ENCODE data around the gene IFT122.

IFT122 gene

DNA sequence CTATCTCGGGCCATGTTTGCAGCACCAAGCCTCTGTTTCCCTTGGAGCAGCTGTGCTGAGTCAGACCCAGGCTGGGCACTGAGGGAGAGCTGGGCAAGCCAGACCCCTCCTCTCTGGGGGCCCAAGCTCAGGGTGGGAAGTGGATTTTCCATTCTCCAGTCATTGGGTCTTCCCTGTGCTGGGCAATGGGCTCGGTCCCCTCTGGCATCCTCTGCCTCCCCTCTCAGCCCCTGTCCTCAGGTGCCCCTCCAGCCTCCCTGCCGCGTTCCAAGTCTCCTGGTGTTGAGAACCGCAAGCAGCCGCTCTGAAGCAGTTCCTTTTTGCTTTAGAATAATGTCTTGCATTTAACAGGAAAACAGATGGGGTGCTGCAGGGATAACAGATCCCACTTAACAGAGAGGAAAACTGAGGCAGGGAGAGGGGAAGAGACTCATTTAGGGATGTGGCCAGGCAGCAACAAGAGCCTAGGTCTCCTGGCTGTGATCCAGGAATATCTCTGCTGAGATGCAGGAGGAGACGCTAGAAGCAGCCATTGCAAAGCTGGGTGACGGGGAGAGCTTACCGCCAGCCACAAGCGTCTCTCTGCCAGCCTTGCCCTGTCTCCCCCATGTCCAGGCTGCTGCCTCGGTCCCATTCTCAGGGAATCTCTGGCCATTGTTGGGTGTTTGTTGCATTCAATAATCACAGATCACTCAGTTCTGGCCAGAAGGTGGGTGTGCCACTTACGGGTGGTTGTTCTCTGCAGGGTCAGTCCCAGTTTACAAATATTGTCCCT, 89.6 kb downstream of the IFT122 start:
- Histone ChIP-seq H3K27me3 (ENCODE audit: insufficient read depth, low read length) (no peaks in the 10 kb centered on the region), H3K4me3 (ENCODE audit: low read length) (no peak overlapping the region), H2AFZ (ENCODE audit: low read depth, low read length) (no peak overlapping the region), H3K9me3 (ENCODE audit: low read length) (peaks cover 2% of the 10 kb centered on the region), H3K4me1 (ENCODE audit: insufficient read depth, low read length) (peaks cover 13% of the 10 kb centered on the region), H3K36me3 (ENCODE audit: insufficient read depth, low read length) (no peaks in the 10 kb centered on the region)

GRCh38 chr3:129530251-129530791, 90.3 kb downstream of the IFT122 start:
- H3K4me1 ChIP-seq (ENCODE audit: insufficient read depth, low read length), result peaks cover 13% of the 10 kb centered on the region
- no peaks in the 10 kb centered on the region for H3K36me3 ChIP-seq (ENCODE audit: insufficient read depth, low read length)
- no peak overlapping the region for H3K4me3 ChIP-seq (ENCODE audit: low read length)
- H3K9me3 ChIP-seq (ENCODE audit: low read length), result peaks cover 2% of the 10 kb centered on the region
- H2AFZ ChIP-seq (ENCODE audit: low read depth, low read length), result no peak overlapping the region
- H3K27me3 ChIP-seq (ENCODE audit: insufficient read depth, low read length), result no peaks in the 10 kb centered on the region

- H3K27me3 ChIP-seq (ENCODE audit: insufficient read depth, low read length), result no peaks in the 10 kb centered on the region
- no peak overlapping the region for H2AFZ ChIP-seq (ENCODE audit: low read depth, low read length)
- no peaks in the 10 kb centered on the region for H3K36me3 ChIP-seq (ENCODE audit: insufficient read depth, low read length)
- H3K4me1 ChIP-seq (ENCODE audit: insufficient read depth, low read length), result peaks cover 13% of the 10 kb centered on the region
- H3K9me3 ChIP-seq (ENCODE audit: low read length), result peaks cover 2% of the 10 kb centered on the region
- no peak overlapping the region for H3K4me3 ChIP-seq (ENCODE audit: low read length)
These were observed 90.8 kb downstream of the IFT122 start for GRCh38 chr3:129530821-129531220.

DNA sequence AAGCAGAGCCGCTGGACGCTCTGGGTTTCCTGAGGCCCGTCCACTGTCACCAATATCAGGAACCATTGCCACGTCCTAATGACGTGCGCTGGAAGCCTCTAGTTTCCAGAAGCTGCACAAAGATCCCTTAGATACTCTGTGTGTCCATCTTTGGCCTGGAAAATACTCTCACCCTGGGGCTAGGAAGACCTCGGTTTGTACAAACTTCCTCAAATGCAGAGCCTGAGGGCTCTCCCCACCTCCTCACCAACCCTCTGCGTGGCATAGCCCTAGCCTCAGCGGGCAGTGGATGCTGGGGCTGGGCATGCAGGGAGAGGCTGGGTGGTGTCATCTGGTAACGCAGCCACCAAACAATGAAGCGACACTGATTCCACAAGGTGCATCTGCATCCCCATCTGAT, 91.7 kb downstream of the IFT122 start:
- no peaks in the 10 kb centered on the region for H3K36me3 ChIP-seq (ENCODE audit: insufficient read depth, low read length)
- peaks cover 2% of the 10 kb centered on the region for H3K9me3 ChIP-seq (ENCODE audit: low read length)
- peaks cover 13% of the 10 kb centered on the region for H3K4me1 ChIP-seq (ENCODE audit: insufficient read depth, low read length)
- no peak overlapping the region for H3K4me3 ChIP-seq (ENCODE audit: low read length)
- no peak overlapping the region for H2AFZ ChIP-seq (ENCODE audit: low read depth, low read length)
- no peaks in the 10 kb centered on the region for H3K27me3 ChIP-seq (ENCODE audit: insufficient read depth, low read length)

DNA sequence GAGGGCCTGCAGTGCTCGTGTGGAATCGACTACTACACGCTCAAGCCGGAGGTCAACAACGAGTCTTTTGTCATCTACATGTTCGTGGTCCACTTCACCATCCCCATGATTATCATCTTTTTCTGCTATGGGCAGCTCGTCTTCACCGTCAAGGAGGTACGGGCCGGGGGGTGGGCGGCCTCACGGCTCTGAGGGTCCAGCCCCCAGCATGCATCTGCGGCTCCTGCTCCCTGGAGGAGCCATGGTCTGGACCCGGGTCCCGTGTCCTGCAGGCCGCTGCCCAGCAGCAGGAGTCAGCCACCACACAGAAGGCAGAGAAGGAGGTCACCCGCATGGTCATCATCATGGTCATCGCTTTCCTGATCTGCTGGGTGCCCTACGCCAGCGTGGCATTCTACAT, 92.2 kb downstream of the IFT122 start:
- H2AFZ ChIP-seq (ENCODE audit: low read depth, low read length), result no peak overlapping the region
- H3K4me1 ChIP-seq (ENCODE audit: insufficient read depth, low read length), result peaks cover 13% of the 10 kb centered on the region
- peaks cover 2% of the 10 kb centered on the region for H3K9me3 ChIP-seq (ENCODE audit: low read length)
- H3K4me3 ChIP-seq (ENCODE audit: low read length), result no peak overlapping the region
- H3K36me3 ChIP-seq (ENCODE audit: insufficient read depth, low read length), result no peaks in the 10 kb centered on the region
- H3K27me3 ChIP-seq (ENCODE audit: insufficient read depth, low read length), result no peaks in the 10 kb centered on the region

- no peaks in the 10 kb centered on the region for H3K27me3 ChIP-seq (ENCODE audit: insufficient read depth, low read length)
These were observed 93.4 kb downstream of the IFT122 start for GRCh38 chr3:129533406-129533805.

DNA sequence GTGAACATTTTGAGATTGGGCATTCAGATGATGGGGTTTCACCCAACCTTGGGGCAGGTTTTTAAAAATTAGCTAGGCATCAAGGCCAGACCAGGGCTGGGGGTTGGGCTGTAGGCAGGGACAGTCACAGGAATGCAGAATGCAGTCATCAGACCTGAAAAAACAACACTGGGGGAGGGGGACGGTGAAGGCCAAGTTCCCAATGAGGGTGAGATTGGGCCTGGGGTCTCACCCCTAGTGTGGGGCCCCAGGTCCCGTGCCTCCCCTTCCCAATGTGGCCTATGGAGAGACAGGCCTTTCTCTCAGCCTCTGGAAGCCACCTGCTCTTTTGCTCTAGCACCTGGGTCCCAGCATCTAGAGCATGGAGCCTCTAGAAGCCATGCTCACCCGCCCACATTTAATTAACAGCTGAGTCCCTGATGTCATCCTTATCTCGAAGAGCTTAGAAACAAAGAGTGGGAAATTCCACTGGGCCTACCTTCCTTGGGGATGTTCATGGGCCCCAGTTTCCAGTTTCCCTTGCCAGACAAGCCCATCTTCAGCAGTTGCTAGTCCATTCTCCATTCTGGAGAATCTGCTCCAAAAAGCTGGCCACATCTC, 94.5 kb downstream of the IFT122 start:
- no peaks in the 10 kb centered on the region for H3K27me3 ChIP-seq (ENCODE audit: insufficient read depth, low read length)
- peaks cover 2% of the 10 kb centered on the region for H3K9me3 ChIP-seq (ENCODE audit: low read length)
- no peak overlapping the region for H2AFZ ChIP-seq (ENCODE audit: low read depth, low read length)
- H3K4me3 ChIP-seq (ENCODE audit: low read length), result no peak overlapping the region
- H3K36me3 ChIP-seq (ENCODE audit: insufficient read depth, low read length), result no peaks in the 10 kb centered on the region
- peaks cover 13% of the 10 kb centered on the region for H3K4me1 ChIP-seq (ENCODE audit: insufficient read depth, low read length)

More at GRCh38 chr3:129533406-129533805, 93.4 kb downstream of the IFT122 start:
- Histone ChIP-seq H3K9me3 (ENCODE audit: low read length) (peaks cover 2% of the 10 kb centered on the region), H3K4me3 (ENCODE audit: low read length) (no peak overlapping the region), H2AFZ (ENCODE audit: low read depth, low read length) (no peak overlapping the region), H3K36me3 (ENCODE audit: insufficient read depth, low read length) (no peaks in the 10 kb centered on the region), H3K4me1 (ENCODE audit: insufficient read depth, low read length) (peaks cover 13% of the 10 kb centered on the region)

- no peak overlapping the region for H3K4me3 ChIP-seq (ENCODE audit: low read length)
- H3K9me3 ChIP-seq (ENCODE audit: low read length), result peaks cover 2% of the 10 kb centered on the region
- no peak overlapping the region for H2AFZ ChIP-seq (ENCODE audit: low read depth, low read length)
- peaks cover 9% of the 10 kb centered on the region for H3K4me1 ChIP-seq (ENCODE audit: insufficient read depth, low read length)
- H3K36me3 ChIP-seq (ENCODE audit: insufficient read depth, low read length), result no peaks in the 10 kb centered on the region
- H3K27me3 ChIP-seq (ENCODE audit: insufficient read depth, low read length), result no peaks in the 10 kb centered on the region
These were observed 95.1 kb downstream of the IFT122 start for GRCh38 chr3:129535075-129535474.

DNA sequence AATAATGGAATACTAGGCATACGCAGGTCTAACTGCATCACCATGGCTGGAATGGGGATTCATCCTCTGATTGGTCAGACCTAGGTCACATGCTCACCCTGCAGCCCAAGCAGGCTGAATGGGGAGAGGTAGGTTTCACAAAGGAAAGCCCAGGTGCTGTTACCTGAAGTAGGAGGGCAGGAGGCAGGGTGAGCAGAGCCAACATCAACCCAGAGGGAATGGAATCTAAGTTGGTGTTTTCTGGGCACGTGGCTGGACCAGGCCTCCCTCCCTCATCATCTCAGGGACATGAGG, 96.3 kb downstream of the IFT122 start:
- Histone ChIP-seq H3K4me3 (ENCODE audit: low read length) (no peak overlapping the region), H3K36me3 (ENCODE audit: insufficient read depth, low read length) (no peaks in the 10 kb centered on the region), H3K9me3 (ENCODE audit: low read length) (peaks cover 2% of the 10 kb centered on the region), H2AFZ (ENCODE audit: low read depth, low read length) (no peak overlapping the region), H3K27me3 (ENCODE audit: insufficient read depth, low read length) (no peaks in the 10 kb centered on the region), H3K4me1 (ENCODE audit: insufficient read depth, low read length) (peaks cover 4% of the 10 kb centered on the region)

DNA sequence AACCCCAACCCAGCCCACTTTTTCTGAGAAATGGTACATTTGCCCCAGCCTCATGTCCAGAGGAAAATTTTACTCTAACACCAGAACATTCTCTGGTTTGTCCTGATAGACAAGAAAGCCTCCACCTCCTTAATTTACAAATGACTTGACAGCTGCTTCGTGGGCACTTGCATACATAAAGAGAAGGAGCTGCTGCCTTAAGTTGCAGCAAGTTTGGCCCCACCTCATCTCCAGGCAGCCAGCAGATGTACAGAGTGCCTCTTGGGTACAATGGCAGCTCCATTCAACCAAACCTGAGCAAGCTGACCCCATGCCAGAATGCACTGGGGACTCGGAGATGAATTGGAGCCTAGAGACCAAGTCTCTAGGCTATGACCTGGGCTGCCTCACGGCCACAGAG, 96.8 kb downstream of the IFT122 start:
- no peak overlapping the region for H3K4me3 ChIP-seq (ENCODE audit: low read length)
- peaks cover 2% of the 10 kb centered on the region for H3K9me3 ChIP-seq (ENCODE audit: low read length)
- no peaks in the 10 kb centered on the region for H3K27me3 ChIP-seq (ENCODE audit: insufficient read depth, low read length)
- no peaks in the 10 kb centered on the region for H3K36me3 ChIP-seq (ENCODE audit: insufficient read depth, low read length)
- H3K4me1 ChIP-seq (ENCODE audit: insufficient read depth, low read length), result peaks cover 4% of the 10 kb centered on the region
- no peak overlapping the region for H2AFZ ChIP-seq (ENCODE audit: low read depth, low read length)

GRCh38 chr3:129539206-129539605, 99.2 kb downstream of the IFT122 start:
- Histone ChIP-seq H3K4me3 (ENCODE audit: low read length) (no peak overlapping the region), H3K36me3 (ENCODE audit: insufficient read depth, low read length) (no peaks in the 10 kb centered on the region), H3K9me3 (ENCODE audit: low read length) (no peaks in the 10 kb centered on the region), H3K4me1 (ENCODE audit: insufficient read depth, low read length) (no peaks in the 10 kb centered on the region), H3K27me3 (ENCODE audit: insufficient read depth, low read length) (no peaks in the 10 kb centered on the region), H2AFZ (ENCODE audit: low read depth, low read length) (no peak overlapping the region)

GRCh38 chr3:129540776-129541516, 100.9 kb downstream of the IFT122 start:
- Histone ChIP-seq H3K9me3 (ENCODE audit: low read length) (no peaks in the 10 kb centered on the region), H3K27me3 (ENCODE audit: insufficient read depth, low read length) (no peaks in the 10 kb centered on the region), H2AFZ (ENCODE audit: low read depth, low read length) (no peak overlapping the region), H3K4me1 (ENCODE audit: insufficient read depth, low read length) (no peaks in the 10 kb centered on the region), H3K4me3 (ENCODE audit: low read length) (no peak overlapping the region), H3K36me3 (ENCODE audit: insufficient read depth, low read length) (no peaks in the 10 kb centered on the region)

DNA sequence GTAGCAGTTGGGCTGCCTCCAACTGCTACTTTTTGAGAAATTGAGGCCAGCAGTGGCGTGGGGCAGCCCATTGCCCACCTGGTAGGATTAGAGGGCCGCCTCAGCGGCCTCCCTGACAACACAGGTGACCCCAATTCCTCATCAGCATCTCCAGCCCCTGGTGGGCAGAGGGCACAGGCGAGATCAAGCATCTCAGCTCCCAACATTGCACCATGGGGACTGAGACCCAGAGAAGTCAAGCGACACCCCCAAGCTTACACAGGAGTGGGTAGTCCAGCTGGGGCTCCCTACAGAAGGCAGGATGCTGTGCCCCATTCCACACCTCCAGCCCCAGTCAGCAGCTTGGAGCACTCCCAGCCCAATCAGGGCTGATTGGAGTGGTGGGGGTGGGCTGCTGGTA, 102.7 kb downstream of the IFT122 start:
- Histone ChIP-seq H2AFZ (ENCODE audit: low read depth, low read length) (no peak overlapping the region), H3K9me3 (ENCODE audit: low read length) (no peaks in the 10 kb centered on the region), H3K4me1 (ENCODE audit: insufficient read depth, low read length) (no peaks in the 10 kb centered on the region), H3K36me3 (ENCODE audit: insufficient read depth, low read length) (no peaks in the 10 kb centered on the region), H3K27me3 (ENCODE audit: insufficient read depth, low read length) (no peaks in the 10 kb centered on the region), H3K4me3 (ENCODE audit: low read length) (no peak overlapping the region)

Measured in neuron (in vitro differentiated cells).